A673 (cell line): Measurements from ENCODE around the gene PRCD. TPM values are rescaled to one million over a fixed set of nuclear protein-coding genes. Genes with fewer than 3 reads are reported as not detected.

Experiments
- BruUV-seq: library from RNA; stranded (reverse); fragments of 400-500 nt; replicated peaks from 2 replicates; lab custom pipeline; 2021; lab: Mats Ljungman, UMichigan
- CTCF ChIA-PET: fragments of 300-600 bp; sonication (Branson Sonifier 250); formaldehyde crosslinking; loops from one replicate; lab custom pipeline; 2022; ENCODE audit warnings: antibody characterized with exemption; lab: Charles Lee
- POLR2A ChIA-PET: fragments of 300-600 bp; sonication (Branson Sonifier 250); formaldehyde crosslinking; loops from one replicate; lab custom pipeline; 2022; ENCODE audit warnings: antibody characterized with exemption; ENCODE audit not compliant: low non-redundant PET; lab: Charles Lee
- DNase-seq: peaks from one replicate; pipeline ENCODE4 v3.0.0-alpha.2; 2015; ENCODE audit warnings: low spot score
- H3K27ac ChIP-seq: fragments of 200-600 bp; sonication (generic); 2 replicates; pipeline ENCODE4 v1.5.1; 2016; ENCODE audit warnings: mixed run types, low read depth, mild to moderate bottlenecking, mixed read lengths, antibody characterized with exemption, low read length; ENCODE audit not compliant: poor library complexity, severe bottlenecking
- H3K27me3 ChIP-seq: fragments of 200-600 bp; sonication (generic); replicated peaks from 2 replicates; pipeline ENCODE4 v1.6.1; 2017; ENCODE audit warnings: mixed run types, low read depth, mild to moderate bottlenecking, mixed read lengths, antibody characterized with exemption, low read length; ENCODE audit not compliant: insufficient read depth, poor library complexity
- H3K36me3 ChIP-seq: fragments of 200-600 bp; sonication (generic); 2 replicates; pipeline ENCODE4 v1.6.1; 2016; ENCODE audit warnings: mixed run types, mild to moderate bottlenecking, mixed read lengths, antibody characterized with exemption, low read length; ENCODE audit not compliant: insufficient read depth, poor library complexity, severe bottlenecking
- H3K4me1 ChIP-seq: fragments of 200-600 bp; sonication (generic); 2 replicates; pipeline ENCODE4 v1.6.1; 2017; ENCODE audit warnings: mixed run types, mild to moderate bottlenecking, mixed read lengths, antibody characterized with exemption, low read length; ENCODE audit not compliant: insufficient read depth, poor library complexity, severe bottlenecking
- H3K4me3 ChIP-seq: fragments of 200-600 bp; sonication (generic); 2 replicates; pipeline ENCODE4 v1.5.1; 2016; ENCODE audit warnings: low read depth, mixed run types, mild to moderate bottlenecking, mixed read lengths, low read length; ENCODE audit not compliant: poor library complexity, severe bottlenecking
- H3K9me3 ChIP-seq: fragments of 200-600 bp; sonication (generic); 2 replicates; pipeline ENCODE4 v1.6.1; 2016; ENCODE audit warnings: mixed run types, low read depth, mild to moderate bottlenecking, mixed read lengths, antibody characterized with exemption, low read length; ENCODE audit not compliant: poor library complexity, severe bottlenecking
- CTCF ChIP-seq: fragments of 300-800, 200-600 bp; sonication (generic); conservative IDR thresholded peaks from 2 replicates; pipeline ENCODE4 v1.5.1; 2017; ENCODE audit warnings: low read depth, mild to moderate bottlenecking, antibody characterized with exemption, low read length, moderate library complexity, mixed read lengths
- EZH2 ChIP-seq: fragments of 200-600 bp; sonication (generic); IDR thresholded peaks from 2 replicates; pipeline ENCODE4 v1.6.1; 2017; ENCODE audit warnings: borderline replicate concordance, low read depth, mild to moderate bottlenecking, mixed read lengths, antibody characterized with exemption, low read length; ENCODE audit not compliant: poor library complexity, severe bottlenecking
- intact Hi-C: fragments of 100-400 bp; cut with micrococcal nuclease; formaldehyde crosslinking; loops from one replicate; pipeline ENCODE4 v1.10.0; 2022; ENCODE audit not compliant: unreplicated experiment
- total RNA-seq: library from RNA; stranded (reverse); gene quantifications from 2 replicates; pipeline ENCODE4 v1.2.3, GENCODE V29; 2021

The PRCD gene
- total RNA-seq, 1 experiment from 2014 or later = not detected

GRCh38 chr17:76565728-76566612 lies 26.1 kb downstream of the PRCD start:
- POLR2A ChIA-PET = no interaction called here
- Histone ChIP-seq H3K27ac (no peak overlapping the region), H3K4me3 (no peak overlapping the region), H3K9me3 (no peaks in the 10 kb centered on the region), H3K36me3 (peaks cover 62% of the 10 kb centered on the region), H3K27me3 (no peaks in the 10 kb centered on the region), H3K4me1 (peaks cover 16% of the 10 kb centered on the region)
- TF ChIP-seq CTCF (no peak), EZH2 (no peak)
- intact Hi-C loops = loop anchor here (10.0 kb wide), 1 partner anchor 149 kb away; the partner anchor contains the start of gene MXRA7
- DNase-seq = no peak
- CTCF ChIA-PET = interaction anchor here (0.7 kb wide), 1 partner anchor 19 kb away, joined by 3 read pairs; no protein-coding TSS in a partner anchor
- BruUV-seq = no TSS peak

- DNase-seq = no peak
- H3K9me3 ChIP-seq = no peaks in the 10 kb centered on the region
- ChIA-PET CTCF (interaction anchor here (0.7 kb wide), 1 partner anchor 18 kb away, joined by 3 read pairs; no protein-coding TSS in a partner anchor), POLR2A (no interaction called here)
- peaks cover 10% of the 10 kb centered on the region for H3K4me1 ChIP-seq
- no peak overlapping the region for H3K4me3 ChIP-seq
- intact Hi-C loops = loop anchor here (10.0 kb wide), 1 partner anchor 148 kb away; the partner anchor contains the start of gene MXRA7
- no peak overlapping the region for H3K27ac ChIP-seq
- TF ChIP-seq EZH2 (no peak), CTCF (no peak)
- no TSS peak for BruUV-seq
- H3K27me3 ChIP-seq = no peaks in the 10 kb centered on the region
- peaks cover 56% of the 10 kb centered on the region for H3K36me3 ChIP-seq
These were observed 26.7 kb downstream of the PRCD start for GRCh38 chr17:76566613-76566943.

GRCh38 chr17:76566988-76567431 lies 27.2 kb downstream of the PRCD start:
- H3K4me3 ChIP-seq = no peak overlapping the region
- BruUV-seq = no TSS peak
- ChIA-PET POLR2A (no interaction called here), CTCF (interaction anchor here (0.7 kb wide), 1 partner anchor 17 kb away, joined by 3 read pairs; no protein-coding TSS in a partner anchor)
- no peak for TF ChIP-seq CTCF
- no peak for TF ChIP-seq EZH2
- peak overlapping the region; percentile 8 for H3K27ac ChIP-seq
- H3K9me3 ChIP-seq = no peaks in the 10 kb centered on the region
- no peak for DNase-seq
- intact Hi-C loops = loop anchor here (10.0 kb wide), 1 partner anchor 148 kb away; the partner anchor contains the start of gene MXRA7
- peaks cover 52% of the 10 kb centered on the region for H3K36me3 ChIP-seq
- peaks cover 6% of the 10 kb centered on the region for H3K4me1 ChIP-seq
- H3K27me3 ChIP-seq = no peaks in the 10 kb centered on the region
